ENCODE results near the gene TXNRD2. TPM values are rescaled to one million over a fixed set of nuclear protein-coding genes. Genes with fewer than 3 reads are reported as not detected.
A peak's percentile ranks its signal among the peaks of the same experiment; 100 is the strongest.

The TXNRD2 gene
- total RNA-seq, 3 donors from 2014 or later (not counting 1 experiment from before 2014, with no cell fraction given), result 23.5 to 37.3 (median 24.4) TPM

- H3K4me3 ChIP-seq (ENCODE audit: low read length), result no peak overlapping the region
- ATAC-seq (no peak), DNase-seq (no peak)
- no peaks in the 10 kb centered on the region for H3K9me3 ChIP-seq (ENCODE audit: control insufficient read depth, insufficient read depth, low read length)
- 93% methylated on average over 17 of the region's 17 CpGs for WGBS (ENCODE audit: insufficient coverage)
- Mint-ChIP-seq H3K27ac (no peak overlapping the region), H3K27me3 (ENCODE audit: low read depth in 2 of 2) (no peaks in the 10 kb centered on the region), H3K9me3 (no peaks in the 10 kb centered on the region), H3K4me1 (peaks cover 12 to 17% of the 10 kb centered on the region in 2 donors), H3K4me3 (no peak overlapping the region), H3K36me3 (no peaks in the 10 kb centered on the region)
- TF ChIP-seq CTCF (IDR thresholded peaks at IDR 0.05), result no peak
- H3K4me1 ChIP-seq (ENCODE audit: control insufficient read depth, insufficient read depth, low read length), result peaks cover 44% of the 10 kb centered on the region
- intact Hi-C loops (cut with micrococcal nuclease), result no loop called here
- H3K27ac ChIP-seq (ENCODE audit: low read length), result no peak overlapping the region
- H3K36me3 ChIP-seq (ENCODE audit: control insufficient read depth, insufficient read depth, low read length), result no peaks in the 10 kb centered on the region
- no peaks in the 10 kb centered on the region for H3K27me3 ChIP-seq (ENCODE audit: control insufficient read depth, insufficient read depth, low read length)
These were observed 53.4 kb downstream of the TXNRD2 start for GRCh38 chr22:19888131-19888746.

GRCh38 chr22:19887256-19887985 lies 54.2 kb downstream of the TXNRD2 start:
- intact Hi-C loops (cut with micrococcal nuclease), result no loop called here
- DNase-seq (no peak), ATAC-seq (no peak)
- no peaks in the 10 kb centered on the region for H3K36me3 ChIP-seq (ENCODE audit: control insufficient read depth, insufficient read depth, low read length)
- no peaks in the 10 kb centered on the region for H3K9me3 ChIP-seq (ENCODE audit: control insufficient read depth, insufficient read depth, low read length)
- Mint-ChIP-seq H3K27me3 (ENCODE audit: low read depth in 2 of 2) (no peaks in the 10 kb centered on the region), H3K4me3 (no peak overlapping the region), H3K4me1 (peaks cover 12 to 14% of the 10 kb centered on the region in 2 donors), H3K27ac (no peak overlapping the region), H3K36me3 (no peaks in the 10 kb centered on the region), H3K9me3 (no peaks in the 10 kb centered on the region)
- peaks cover 37% of the 10 kb centered on the region for H3K4me1 ChIP-seq (ENCODE audit: control insufficient read depth, insufficient read depth, low read length)
- no peak overlapping the region for H3K4me3 ChIP-seq (ENCODE audit: low read length)
- no peak overlapping the region for H3K27ac ChIP-seq (ENCODE audit: low read length)
- no peak for TF ChIP-seq CTCF (IDR thresholded peaks at IDR 0.05)
- WGBS (ENCODE audit: insufficient coverage), result 86% methylated on average over 16 of the region's 16 CpGs
- H3K27me3 ChIP-seq (ENCODE audit: control insufficient read depth, insufficient read depth, low read length), result no peaks in the 10 kb centered on the region

GRCh38 chr22:19886605-19887255 lies 54.9 kb downstream of the TXNRD2 start:
- Histone ChIP-seq H3K4me1 (ENCODE audit: control insufficient read depth, insufficient read depth, low read length) (peaks cover 30% of the 10 kb centered on the region), H3K9me3 (ENCODE audit: control insufficient read depth, insufficient read depth, low read length) (no peaks in the 10 kb centered on the region), H3K27ac (ENCODE audit: low read length) (no peak overlapping the region), H3K27me3 (ENCODE audit: control insufficient read depth, insufficient read depth, low read length) (no peaks in the 10 kb centered on the region), H3K36me3 (ENCODE audit: control insufficient read depth, insufficient read depth, low read length) (no peaks in the 10 kb centered on the region), H3K4me3 (ENCODE audit: low read length) (no peak overlapping the region)
- peak in 1 of 3 donors; percentile 46 for ATAC-seq
- DNase-seq, result peak in 1 of 2 donors; percentile 70
- no peaks in the 10 kb centered on the region for H3K36me3 Mint-ChIP-seq
- no peaks in the 10 kb centered on the region for H3K27me3 Mint-ChIP-seq (ENCODE audit: low read depth in 2 of 2)
- H3K9me3 Mint-ChIP-seq, result no peaks in the 10 kb centered on the region
- no peak for TF ChIP-seq CTCF (IDR thresholded peaks at IDR 0.05)
- H3K4me1 Mint-ChIP-seq, result peaks cover 5 to 7% of the 10 kb centered on the region in 2 donors
- WGBS (ENCODE audit: insufficient coverage), result 72% methylated on average over 9 of the region's 12 CpGs
- no peak overlapping the region for H3K27ac Mint-ChIP-seq
- intact Hi-C loops (cut with micrococcal nuclease), result no loop called here
- no peak overlapping the region for H3K4me3 Mint-ChIP-seq
